H4 (cell line): ENCODE results near the gene NUDT16L1. TPM values are rescaled to one million over a fixed set of nuclear protein-coding genes. Genes with fewer than 3 reads are reported as not detected.

ENCODE experiments used
- DNase-seq: peaks from one replicate; pipeline ENCODE4 v3.0.0-alpha.2; 2015; ENCODE audit warnings: low spot score
- total RNA-seq: library from RNA; depleted of rRNA; stranded (reverse); fragments of >200 nt; shearing (Covaris generic); gene quantifications from 2 replicates; pipeline ENCODE4 v1.2.3, GENCODE V29; 2014

The NUDT16L1 gene
- total RNA-seq, 1 experiment from 2014 or later: 39.6 TPM

GRCh38 chr16:4682084-4682591, 11.2 kb upstream of the NUDT16L1 start:
- no peak for DNase-seq

GRCh38 chr16:4682616-4683254, 10.6 kb upstream of the NUDT16L1 start:
- DNase-seq: no peak

GRCh38 chr16:4683255-4684057, 9.9 kb upstream of the NUDT16L1 start:
- no peak for DNase-seq

GRCh38 chr16:4684058-4684715, 9.2 kb upstream of the NUDT16L1 start:
- no peak for DNase-seq

- no peak for DNase-seq
Measured at GRCh38 chr16:4684763-4685162, 8.6 kb upstream of the NUDT16L1 start.

- DNase-seq: no peak
Measured at GRCh38 chr16:4685292-4685691, 8.1 kb upstream of the NUDT16L1 start.

- DNase-seq: no peak
Measured at GRCh38 chr16:4685776-4686496, 7.4 kb upstream of the NUDT16L1 start.

GRCh38 chr16:4686497-4687210, 6.7 kb upstream of the NUDT16L1 start:
- DNase-seq: no peak

- DNase-seq: no peak
Measured at GRCh38 chr16:4687416-4687815, 5.9 kb upstream of the NUDT16L1 start.

GRCh38 chr16:4687946-4688673, 5.3 kb upstream of the NUDT16L1 start:
- DNase-seq: no peak

- DNase-seq: no peak
Measured at GRCh38 chr16:4688674-4689045, 4.7 kb upstream of the NUDT16L1 start.

GRCh38 chr16:4689091-4689671, 4.2 kb upstream of the NUDT16L1 start:
- DNase-seq: no peak

GRCh38 chr16:4689864-4690704, 3.3 kb upstream of the NUDT16L1 start:
- no peak for DNase-seq

GRCh38 chr16:4690946-4691665, 2.3 kb upstream of the NUDT16L1 start:
- DNase-seq: no peak

- no peak for DNase-seq
Measured at GRCh38 chr16:4691666-4692412, 1.5 kb upstream of the NUDT16L1 start.

- no peak for DNase-seq
Measured at GRCh38 chr16:4692460-4693295, 684 bp upstream of the NUDT16L1 start.
